22Rv1 (cell line): ENCODE measurements around the gene MROH9.

Experiments
- CTCF ChIP-seq: fragments of 450-650 bp; IDR thresholded peaks from 2 replicates; pipeline ENCODE4 v1.5.1; 2017; ENCODE audit warnings: mild to moderate bottlenecking
- ZFX ChIP-seq: fragments of 450-650 bp; IDR thresholded peaks from 2 replicates; pipeline ENCODE4 v1.6.1; 2017; ENCODE audit warnings: antibody characterized with exemption, borderline replicate concordance

GRCh38 chr1:170917373-170917772, 18.0 kb upstream of the MROH9 start:
- TF ChIP-seq CTCF (no peak), ZFX (no peak)
